Stimulated activated CD8-positive, alpha-beta memory T cell treated with anti-CD3 and anti-CD28 coated beads, Interleukin-7, amount 100 ng/mL, for 4 hours (primary cell): Measurements from ENCODE around the gene MCF2L.
"Not testable (repeated sequence)": the region's sequence is repeated elsewhere in the genome, so short reads cannot be mapped to it uniquely, and the experiment has no call there.

Experiments
- DNase-seq, 2 donors: peaks; one replicate each; pipeline ENCODE4 v3.0.0-alpha.2; 2020; ENCODE audit warnings: low read depth in 2 of 2

MCF2L gene

GRCh38 chr13:113112475-113112874 is 143.5 kb downstream of the MCF2L start:
- not testable (repeated sequence) for DNase-seq

GRCh38 chr13:113112893-113113845 is 144.2 kb downstream of the MCF2L start:
- no peak for DNase-seq

DNA sequence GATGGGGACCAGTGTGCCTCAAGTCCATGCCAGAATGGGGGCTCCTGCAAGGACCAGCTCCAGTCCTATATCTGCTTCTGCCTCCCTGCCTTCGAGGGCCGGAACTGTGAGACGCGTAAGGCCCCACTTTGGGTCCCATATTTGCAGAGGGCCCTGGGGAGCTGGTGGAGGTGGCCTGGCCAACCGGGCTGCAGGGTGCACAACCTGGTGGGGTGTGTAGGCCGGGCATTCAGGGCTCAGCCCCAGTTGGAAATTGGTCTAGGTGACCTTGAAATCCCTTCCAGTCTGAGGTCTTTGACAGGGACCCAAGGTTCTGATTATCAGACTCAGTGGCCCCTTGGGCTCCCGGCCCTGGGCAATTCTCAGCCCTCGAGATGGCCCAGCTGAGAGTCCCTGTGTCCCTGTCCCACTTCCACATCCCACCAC is 144.8 kb downstream of the MCF2L start:
- no peak for DNase-seq

DNA sequence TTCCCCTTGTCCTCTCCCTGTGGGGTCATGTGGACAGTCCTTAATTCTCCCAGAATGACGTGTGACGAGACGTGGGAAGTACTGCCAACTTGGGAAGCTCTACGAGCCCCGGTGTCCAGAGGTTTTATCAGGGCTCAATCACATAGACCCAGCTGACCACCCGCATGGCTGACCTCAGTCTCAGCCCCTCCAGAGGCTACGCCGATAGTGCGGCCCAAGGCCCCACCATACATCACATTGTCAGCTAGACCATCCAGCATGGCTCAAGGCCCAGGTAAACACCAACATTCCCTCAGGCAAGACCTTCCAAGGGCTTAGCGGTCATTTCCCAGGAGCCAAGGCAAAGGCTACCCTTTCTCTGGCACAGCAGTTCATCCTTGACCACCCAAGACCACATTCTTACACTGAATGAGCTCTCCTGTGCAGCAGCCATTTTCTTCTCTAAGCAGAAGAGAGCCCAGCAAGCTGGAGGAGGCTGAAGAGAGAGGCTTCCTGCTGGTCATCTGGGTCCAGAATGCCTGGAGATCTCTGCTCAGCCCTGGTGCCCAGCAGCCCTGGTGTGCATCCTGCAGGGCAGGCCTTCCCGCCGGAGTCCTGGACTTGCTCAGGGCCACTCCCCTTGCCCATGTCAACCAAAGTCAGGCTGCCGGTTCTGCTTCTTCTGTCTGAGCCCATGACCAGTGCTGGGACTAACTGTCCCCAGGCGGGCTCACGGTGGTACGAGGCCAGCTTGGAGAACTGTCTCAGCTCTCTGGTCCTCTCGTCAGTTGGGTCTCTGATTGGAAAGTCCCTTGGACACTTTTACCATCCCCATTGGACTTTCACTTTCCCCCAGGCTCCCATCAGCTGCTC is 145.7 kb downstream of the MCF2L start:
- no peak for DNase-seq

GRCh38 chr13:113115363-113116205 is 146.6 kb downstream of the MCF2L start:
- DNase-seq: no peak

- no peak for DNase-seq
Measured at GRCh38 chr13:113116206-113116800, 147.3 kb downstream of the MCF2L start.

DNA sequence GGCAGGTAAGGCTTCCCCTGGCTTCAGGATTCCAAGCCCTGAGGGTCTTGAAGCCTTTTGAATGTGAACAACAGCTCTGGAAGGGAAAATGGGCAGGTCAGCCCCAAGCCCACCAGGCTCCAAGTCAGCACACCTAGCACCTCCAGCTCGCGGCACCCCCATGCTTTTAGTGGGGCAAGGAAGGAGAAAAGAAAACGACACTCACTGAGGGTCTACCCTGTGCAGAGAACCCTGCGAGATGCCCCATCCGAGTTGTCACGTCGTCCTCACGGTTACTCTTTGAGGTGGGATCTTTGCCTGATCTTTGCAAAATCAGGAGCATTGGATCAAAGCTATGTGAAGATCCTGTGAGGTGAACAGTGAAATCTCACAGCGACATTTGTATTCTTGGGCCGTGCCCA is 147.9 kb downstream of the MCF2L start:
- no peak for DNase-seq

GRCh38 chr13:113117335-113117872 is 148.4 kb downstream of the MCF2L start:
- no peak for DNase-seq

DNA sequence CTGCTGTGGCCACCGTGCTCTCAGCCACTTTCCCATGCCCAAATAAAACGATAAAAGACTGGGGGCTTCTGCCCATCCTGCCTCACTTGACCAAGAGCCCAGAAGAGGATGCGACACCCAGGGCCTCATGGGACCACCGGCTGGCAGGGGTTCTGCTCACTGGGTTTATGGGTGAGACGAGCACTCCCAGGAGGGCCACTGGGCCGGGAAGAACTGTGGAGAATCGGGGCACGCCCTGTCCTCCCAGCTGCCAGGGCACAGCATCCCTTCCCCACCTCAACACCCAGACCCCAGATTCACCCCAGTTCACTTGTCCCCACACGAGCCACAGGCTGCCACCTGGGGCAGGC is 148.9 kb downstream of the MCF2L start:
- no peak for DNase-seq

DNA sequence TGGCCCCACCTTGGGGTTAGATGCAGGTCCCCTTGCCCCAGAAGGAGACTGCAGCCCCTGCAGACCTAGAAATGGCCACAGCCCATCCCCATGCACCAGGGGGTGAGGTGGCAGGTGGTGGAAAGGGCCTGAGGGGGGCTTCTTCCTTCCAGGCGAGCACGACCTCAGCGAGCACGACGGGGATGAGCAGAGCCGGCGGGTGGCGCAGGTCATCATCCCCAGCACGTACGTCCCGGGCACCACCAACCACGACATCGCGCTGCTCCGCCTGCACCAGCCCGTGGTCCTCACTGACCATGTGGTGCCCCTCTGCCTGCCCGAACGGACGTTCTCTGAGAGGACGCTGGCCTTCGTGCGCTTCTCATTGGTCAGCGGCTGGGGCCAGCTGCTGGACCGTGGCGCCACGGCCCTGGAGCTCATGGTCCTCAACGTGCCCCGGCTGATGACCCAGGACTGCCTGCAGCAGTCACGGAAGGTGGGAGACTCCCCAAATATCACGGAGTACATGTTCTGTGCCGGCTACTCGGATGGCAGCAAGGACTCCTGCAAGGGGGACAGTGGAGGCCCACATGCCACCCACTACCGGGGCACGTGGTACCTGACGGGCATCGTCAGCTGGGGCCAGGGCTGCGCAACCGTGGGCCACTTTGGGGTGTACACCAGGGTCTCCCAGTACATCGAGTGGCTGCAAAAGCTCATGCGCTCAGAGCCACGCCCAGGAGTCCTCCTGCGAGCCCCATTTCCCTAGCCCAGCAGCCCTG is 149.4 kb downstream of the MCF2L start:
- DNase-seq: no peak

DNA sequence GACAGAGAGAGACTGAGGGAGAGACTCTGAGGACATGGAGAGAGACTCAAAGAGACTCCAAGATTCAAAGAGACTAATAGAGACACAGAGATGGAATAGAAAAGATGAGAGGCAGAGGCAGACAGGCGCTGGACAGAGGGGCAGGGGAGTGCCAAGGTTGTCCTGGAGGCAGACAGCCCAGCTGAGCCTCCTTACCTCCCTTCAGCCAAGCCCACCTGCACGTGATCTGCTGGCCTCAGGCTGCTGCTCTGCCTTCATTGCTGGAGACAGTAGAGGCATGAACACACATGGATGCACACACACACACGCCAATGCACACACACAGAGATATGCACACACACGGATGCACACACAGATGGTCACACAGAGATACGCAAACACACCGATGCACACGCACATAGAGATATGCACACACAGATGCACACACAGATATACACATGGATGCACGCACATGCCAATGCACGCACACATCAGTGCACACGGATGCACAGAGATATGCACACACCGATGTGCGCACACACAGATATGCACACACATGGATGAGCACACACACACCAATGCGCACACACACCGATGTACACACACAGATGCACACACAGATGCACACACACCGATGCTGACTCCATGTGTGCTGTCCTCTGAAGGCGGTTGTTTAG is 150.3 kb downstream of the MCF2L start:
- DNase-seq: no peak

- DNase-seq: no peak
Measured at GRCh38 chr13:113119822-113120189, 150.8 kb downstream of the MCF2L start.

DNA sequence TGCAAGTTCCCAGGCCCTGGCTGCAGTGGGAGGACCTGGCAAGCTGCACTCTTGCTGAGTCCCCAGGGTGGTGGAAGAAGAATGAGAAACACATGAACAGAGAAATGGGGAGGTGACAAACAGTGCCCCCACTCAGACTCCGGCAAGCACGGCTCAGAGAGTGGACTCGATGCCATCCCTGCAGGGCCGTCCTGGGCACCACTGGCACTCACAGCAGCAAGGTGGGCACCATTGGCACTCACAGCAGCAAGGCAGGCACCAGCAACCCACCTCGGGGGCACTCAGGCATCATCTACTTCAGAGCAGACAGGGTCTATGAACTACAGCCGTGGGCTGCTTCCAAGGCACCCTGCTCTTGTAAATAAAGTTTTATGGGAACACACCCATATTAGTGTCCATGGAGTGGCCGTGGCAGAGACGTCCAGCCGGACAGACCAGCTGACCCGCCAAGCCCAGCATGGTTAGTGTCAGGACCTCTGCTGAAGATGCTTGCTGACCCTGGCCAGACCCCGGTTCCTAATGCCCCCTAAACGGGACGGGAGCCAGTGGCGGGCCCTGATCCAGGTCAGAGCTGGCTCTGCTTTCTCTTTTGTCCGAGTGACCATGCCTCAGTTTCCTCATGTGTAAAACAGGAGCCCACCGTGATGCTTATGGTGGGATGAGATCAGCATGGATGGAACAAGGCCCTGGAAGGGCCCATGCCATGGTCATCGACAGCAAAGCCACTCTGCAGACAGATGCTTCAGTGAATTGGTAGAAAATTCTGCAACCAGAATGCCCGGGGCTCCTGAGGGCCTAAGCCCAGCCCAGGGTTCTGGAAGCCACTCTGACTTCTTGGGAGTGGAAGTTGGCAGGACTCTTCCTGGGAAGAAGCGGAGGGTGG is 151.5 kb downstream of the MCF2L start:
- DNase-seq: no peak

- no peak for DNase-seq
Measured at GRCh38 chr13:113121183-113121927, 152.3 kb downstream of the MCF2L start.

- no peak for DNase-seq
Measured at GRCh38 chr13:113121928-113122471, 153.0 kb downstream of the MCF2L start.

- DNase-seq: no peak
Measured at GRCh38 chr13:113122550-113123225, 153.7 kb downstream of the MCF2L start, which contains the start of gene F10. Gene F10, plus strand, starts transcription at chr13:113122799. Its CDS starts 57 bp downstream, at chr13:113122856.
